ENCODE data around the gene SV2A. TPM values are rescaled to one million over a fixed set of nuclear protein-coding genes. Genes with fewer than 3 reads are reported as not detected.

The SV2A gene
- total RNA-seq, 6 experiments from 2014 or later, result 0.12 to 0.50 (median 0.25) TPM

- peak; percentile 91 to 96 (median 95) for DNase-seq
- WGBS (ENCODE audit: insufficient coverage, low coverage, low lambda C conversion rate, missing lambda C conversion rate), result 0% methylated on average over 33 of the region's 36 CpGs
- Histone ChIP-seq H3K27ac (peak overlapping the region; percentile 98 to 99 (median 99)), H3K27me3 (no peaks in the 10 kb centered on the region), H3K4me1 (peaks cover 0 to 17% (median 7%) of the 10 kb centered on the region in 4 donors), H3K36me3 (no peaks in the 10 kb centered on the region), H3K9me3 (no peaks in the 10 kb centered on the region), H3K4me3 (peak overlapping the region; percentile 56 to 69 (median 66))
- TF ChIP-seq POLR2A (IDR thresholded peaks at IDR 0.05), result peak; percentile 91
- peak in 1 of 4 donors; percentile 4 for TF ChIP-seq CTCF (IDR thresholded peaks at IDR 0.05)
- peak; percentile 61 to 75 (median 66) for ATAC-seq
- intact Hi-C loops (cut with DNase I), result no loop called here
Measured at GRCh38 chr1:149885339-149886120, 32.1 kb downstream of the SV2A start.

- ATAC-seq, result no peak
- H3K4me1 ChIP-seq, result peaks cover 0 to 17% (median 7%) of the 10 kb centered on the region in 4 donors
- 3% methylated on average over 9 of the region's 9 CpGs for WGBS (ENCODE audit: insufficient coverage, low coverage, low lambda C conversion rate, missing lambda C conversion rate)
- H3K27me3 ChIP-seq, result no peaks in the 10 kb centered on the region
- peak overlapping the region; percentile 98 to 99 (median 99) for H3K27ac ChIP-seq
- DNase-seq, result no peak
- intact Hi-C loops (cut with DNase I), result no loop called here
- no peak for TF ChIP-seq CTCF (IDR thresholded peaks at IDR 0.05)
- TF ChIP-seq POLR2A (IDR thresholded peaks at IDR 0.05), result no peak
- H3K36me3 ChIP-seq, result no peaks in the 10 kb centered on the region
- no peaks in the 10 kb centered on the region for H3K9me3 ChIP-seq
- H3K4me3 ChIP-seq, result peak overlapping the region; percentile 56 to 69 (median 66)
Measured at GRCh38 chr1:149884433-149885338, 33.0 kb downstream of the SV2A start.

GRCh38 chr1:149883598-149884247, 33.9 kb downstream of the SV2A start:
- Histone ChIP-seq H3K27me3 (no peaks in the 10 kb centered on the region), H3K9me3 (no peaks in the 10 kb centered on the region), H3K27ac (no peak overlapping the region), H3K4me1 (peaks cover 0 to 17% (median 7%) of the 10 kb centered on the region in 4 donors), H3K4me3 (peak overlapping the region in 1 of 3 donors; percentile 69), H3K36me3 (no peaks in the 10 kb centered on the region)
- no peak for DNase-seq
- no peak for TF ChIP-seq CTCF (IDR thresholded peaks at IDR 0.05)
- no peak for TF ChIP-seq POLR2A (IDR thresholded peaks at IDR 0.05)
- intact Hi-C loops (cut with DNase I), result no loop called here
- 40% methylated on average over 1 of the region's 3 CpGs for WGBS (ENCODE audit: insufficient coverage, low coverage, low lambda C conversion rate, missing lambda C conversion rate)
- no peak for ATAC-seq

GRCh38 chr1:149881876-149882275, 35.8 kb downstream of the SV2A start:
- H3K4me1 ChIP-seq, result peaks cover 0 to 17% (median 7%) of the 10 kb centered on the region in 4 donors
- no peaks in the 10 kb centered on the region for H3K9me3 ChIP-seq
- no peaks in the 10 kb centered on the region for H3K27me3 ChIP-seq
- H3K4me3 ChIP-seq, result no peak overlapping the region
- H3K36me3 ChIP-seq, result no peaks in the 10 kb centered on the region
- no peak overlapping the region for H3K27ac ChIP-seq
- 25% methylated on average over 1 of the region's 1 CpG for WGBS (ENCODE audit: insufficient coverage, low coverage, low lambda C conversion rate, missing lambda C conversion rate)
- intact Hi-C loops (cut with DNase I), result no loop called here
- TF ChIP-seq CTCF (IDR thresholded peaks at IDR 0.05), result no peak
- TF ChIP-seq POLR2A (IDR thresholded peaks at IDR 0.05), result no peak
- DNase-seq (no peak), ATAC-seq (no peak)

Measured in right lobe of liver (tissue), 6 donors.